Hindlimb muscle (tissue), 1 donor: ENCODE results near the gene ELOB. TPM values are rescaled to one million over a fixed set of nuclear protein-coding genes. Genes with fewer than 3 reads are reported as not detected.
A peak's percentile ranks its signal among the peaks of the same experiment; 100 is the strongest.

Experiments used
- DNase-seq: peaks from one replicate; pipeline ENCODE4 v3.0.0-alpha.2; 2013
- polyA plus RNA-seq: library from polyadenylated mRNA; unstranded; fragments of 120-200 nt; gene quantifications from one replicate; pipeline ENCODE4 v1.2.1, GENCODE V29; 2013; ENCODE audit not compliant: insufficient read length

Gene ELOB
- polyA plus RNA-seq, 1 donor, result 148 TPM

- no peak for DNase-seq
These were observed 5.7 kb upstream of the ELOB start for GRCh38 chr16:2782583-2783351.

GRCh38 chr16:2779978-2780898 is 3.2 kb upstream of the ELOB start:
- DNase-seq, result no peak

- no peak for DNase-seq
These were observed 2.3 kb upstream of the ELOB start for GRCh38 chr16:2779151-2779920.

- DNase-seq, result no peak
These were observed 1.5 kb upstream of the ELOB start for GRCh38 chr16:2778630-2778958.

- DNase-seq, result peak; percentile 32
These were observed 986 bp upstream of the ELOB start for GRCh38 chr16:2777903-2778629.

- DNase-seq, result peak; percentile 33
These were observed 460 bp downstream of the ELOB start for GRCh38 chr16:2776500-2777139.

- DNase-seq, result no peak
These were observed 1.1 kb downstream of the ELOB start for GRCh38 chr16:2775765-2776499.

- no peak for DNase-seq
These were observed 1.9 kb downstream of the ELOB start for GRCh38 chr16:2775131-2775716.

GRCh38 chr16:2774161-2774891 is 2.8 kb downstream of the ELOB start:
- DNase-seq, result no peak

- DNase-seq, result no peak
These were observed 3.7 kb downstream of the ELOB start for GRCh38 chr16:2773188-2773968.

GRCh38 chr16:2771496-2772402 is 5.3 kb downstream of the ELOB start:
- no peak for DNase-seq

- no peak for DNase-seq
These were observed 6.8 kb downstream of the ELOB start for GRCh38 chr16:2770057-2770951.

GRCh38 chr16:2769675-2770056 is 7.4 kb downstream of the ELOB start:
- no peak for DNase-seq

GRCh38 chr16:2769100-2769529 is 8.0 kb downstream of the ELOB start:
- no peak for DNase-seq

GRCh38 chr16:2768403-2769089 is 8.5 kb downstream of the ELOB start:
- no peak for DNase-seq

GRCh38 chr16:2767891-2768290 is 9.2 kb downstream of the ELOB start:
- no peak for DNase-seq
